Stimulated activated naive CD8-positive, alpha-beta T cell treated with anti-CD3 and anti-CD28 coated beads, Interleukin-15, Interleukin-2, amounts not matched to agents 100 ng/mL and 50 ng/mL, for 24 hours (primary cell): ENCODE data around the gene ADH1B.
"Not testable (repeated sequence)": the region's sequence is repeated elsewhere in the genome, so short reads cannot be mapped to it uniquely, and the experiment has no call there.

Source experiments
- H3K27ac Mint-ChIP-seq: one replicate; pipeline ENCODE4 v1.8.0; 2021; ENCODE audit warnings: mild to moderate bottlenecking, mixed read lengths
- H3K27me3 Mint-ChIP-seq: one replicate; pipeline ENCODE4 v1.8.0; 2021; ENCODE audit warnings: mixed read lengths
- H3K36me3 Mint-ChIP-seq: one replicate; pipeline ENCODE4 v1.8.0; 2021; ENCODE audit warnings: low read depth, mixed read lengths
- H3K4me1 Mint-ChIP-seq: one replicate; pipeline ENCODE4 v1.8.0; 2021; ENCODE audit warnings: low read depth, mixed read lengths
- H3K4me3 Mint-ChIP-seq: one replicate; pipeline ENCODE4 v1.8.0; 2021; ENCODE audit warnings: mild to moderate bottlenecking, mixed read lengths
- H3K9me3 Mint-ChIP-seq: one replicate; pipeline ENCODE4 v1.8.0; 2021; ENCODE audit warnings: mixed read lengths

The ADH1B gene

DNA sequence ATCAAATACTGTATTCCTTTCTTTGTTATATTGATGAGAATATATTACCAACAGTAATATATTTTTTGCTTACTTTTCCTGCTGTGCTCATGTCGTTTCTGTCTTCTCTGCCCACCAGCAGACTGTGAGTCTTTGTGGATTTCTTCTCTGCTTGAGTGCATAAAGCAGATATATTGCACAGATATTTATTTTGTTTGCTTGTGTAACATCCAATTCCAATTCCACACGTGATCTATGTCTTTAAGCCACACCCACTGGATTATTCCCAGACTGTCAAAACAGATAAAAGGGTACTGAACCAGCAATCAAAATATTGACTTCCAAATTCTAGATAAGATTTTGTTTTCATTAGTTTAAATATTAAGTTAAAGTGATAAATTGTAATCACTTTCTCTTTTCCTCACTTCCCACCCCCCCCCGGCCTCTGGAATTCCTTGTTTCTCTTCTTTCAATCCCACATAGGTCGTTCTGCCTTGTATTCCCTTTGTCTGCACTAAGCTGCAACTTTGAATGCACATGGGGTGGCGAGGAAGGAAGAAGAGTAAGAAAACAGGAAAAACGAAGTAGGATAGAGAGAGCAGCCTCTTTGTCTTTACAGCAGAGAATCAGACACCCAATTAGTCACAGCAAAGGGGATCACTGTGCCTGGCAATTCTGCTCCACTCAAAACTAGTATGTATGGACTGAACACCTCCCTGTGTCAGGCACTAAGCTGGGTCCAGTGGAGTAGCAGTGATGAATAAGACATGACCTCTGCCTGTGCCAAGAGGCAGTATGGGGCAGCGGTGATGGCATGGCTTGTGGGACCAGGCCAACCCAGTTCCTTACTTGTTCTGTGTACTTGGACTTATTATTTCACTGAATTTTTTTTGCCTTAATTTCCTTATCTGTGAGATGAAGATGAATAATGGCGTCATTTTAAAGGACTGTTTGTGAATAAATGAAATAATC lies at the start of gene ADH1B:
Gene ADH1B (minus strand): TSS at position 161 of the 951 bp plus-strand sequence. CDS start 70 bp downstream, at position 91.
- no peaks in the 10 kb centered on the region for H3K36me3 Mint-ChIP-seq
- H3K4me1 Mint-ChIP-seq, result no peaks in the 10 kb centered on the region
- no peak within 1 kb of the TSS for H3K27ac Mint-ChIP-seq
- no peak within 1 kb of the TSS for H3K4me3 Mint-ChIP-seq
- H3K27me3 Mint-ChIP-seq, result peaks cover 8% of the 10 kb centered on the region
- H3K9me3 Mint-ChIP-seq, result no peaks in the 10 kb centered on the region

DNA sequence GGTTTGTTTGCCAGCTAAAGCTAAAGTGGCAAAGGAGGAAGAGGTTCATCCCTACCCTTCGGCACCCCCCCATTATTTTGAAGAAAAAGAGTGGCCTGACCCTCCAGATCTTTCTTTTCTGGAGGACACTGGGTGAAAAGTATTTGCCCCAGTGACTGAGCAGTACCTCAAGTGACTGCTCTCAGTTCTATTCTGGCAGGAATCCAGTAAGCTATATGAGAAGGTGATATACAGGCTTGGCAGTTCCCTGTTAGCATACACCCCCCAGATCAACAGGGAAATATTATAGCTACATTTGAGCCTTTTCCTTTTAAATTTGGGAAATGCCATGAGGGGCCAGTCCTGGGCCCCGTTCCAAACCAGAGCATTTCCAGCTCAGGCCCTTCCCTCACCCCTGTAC lies 46.6 kb upstream of the ADH1B start:
- not testable (repeated sequence) for H3K9me3 Mint-ChIP-seq, H3K27ac Mint-ChIP-seq, H3K4me1 Mint-ChIP-seq, H3K36me3 Mint-ChIP-seq, H3K4me3 Mint-ChIP-seq
- H3K27me3 Mint-ChIP-seq, result peaks cover 14% of the 10 kb centered on the region

DNA sequence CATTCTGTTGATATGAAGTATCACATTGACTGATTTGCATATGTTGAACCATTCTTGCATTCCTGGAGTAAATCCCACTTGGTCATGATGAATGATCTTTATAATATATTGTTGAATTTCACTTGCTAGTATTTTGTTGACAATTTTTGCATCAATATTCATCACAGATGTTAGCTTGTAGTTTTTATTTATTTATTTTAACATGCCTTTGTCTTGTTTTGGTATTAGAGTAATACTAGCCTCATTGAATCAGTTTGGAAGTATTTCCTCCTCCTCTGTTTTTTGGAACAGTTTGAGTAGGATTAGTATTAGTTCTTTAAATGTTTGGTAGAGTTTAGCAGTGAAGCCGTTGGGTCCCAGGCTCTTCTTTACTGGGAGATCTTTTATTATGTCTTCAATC lies 45.3 kb upstream of the ADH1B start:
- peaks cover 3% of the 10 kb centered on the region for H3K9me3 Mint-ChIP-seq
- no peaks in the 10 kb centered on the region for H3K4me1 Mint-ChIP-seq
- H3K36me3 Mint-ChIP-seq, result no peaks in the 10 kb centered on the region
- H3K27ac Mint-ChIP-seq, result no peak overlapping the region
- H3K27me3 Mint-ChIP-seq, result peaks cover 14% of the 10 kb centered on the region
- no peak overlapping the region for H3K4me3 Mint-ChIP-seq

DNA sequence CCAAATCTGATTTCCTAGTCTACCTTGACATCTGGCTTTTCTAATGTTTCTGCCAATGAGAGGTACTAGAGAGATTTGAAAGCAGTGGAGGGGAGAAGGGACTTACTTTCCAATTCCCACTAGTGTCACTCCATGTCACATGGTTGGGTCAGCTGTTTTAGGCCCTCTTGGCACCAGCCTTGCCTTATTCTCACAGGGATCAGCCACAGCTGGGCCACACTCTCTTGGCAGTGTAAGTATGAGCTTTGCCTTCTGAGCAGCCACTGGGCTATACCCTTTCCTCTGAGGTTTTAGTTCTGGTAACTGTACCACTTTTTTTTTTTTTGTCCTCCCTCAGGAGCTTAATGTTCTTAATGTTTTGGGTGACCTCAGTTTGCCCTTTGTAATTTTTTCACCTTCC lies 41.6 kb upstream of the ADH1B start:
- Mint-ChIP-seq H3K4me3 (no peak overlapping the region), H3K27me3 (peaks cover 5% of the 10 kb centered on the region)

DNA sequence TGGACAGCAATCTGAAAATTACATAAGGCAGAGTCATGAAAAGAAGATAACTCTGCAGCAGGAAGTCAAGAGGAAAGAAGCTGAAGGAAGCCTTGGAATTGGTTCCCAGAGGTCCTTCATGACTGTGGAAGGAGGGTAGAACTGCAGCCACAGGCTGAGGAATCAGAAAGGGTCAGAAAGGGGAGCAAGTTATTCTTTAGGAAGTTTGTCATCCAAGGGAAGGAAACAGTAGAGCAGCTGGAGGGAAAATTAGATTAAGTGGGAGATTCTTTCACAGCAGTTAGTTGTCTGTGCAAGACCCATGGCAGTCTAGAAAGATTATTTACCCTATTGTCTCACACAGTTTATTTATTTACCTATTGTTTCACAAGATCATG lies 40.7 kb upstream of the ADH1B start:
- peaks cover 3% of the 10 kb centered on the region for H3K9me3 Mint-ChIP-seq
- no peaks in the 10 kb centered on the region for H3K36me3 Mint-ChIP-seq
- peaks cover 5% of the 10 kb centered on the region for H3K4me1 Mint-ChIP-seq
- H3K27me3 Mint-ChIP-seq, result peaks cover 4% of the 10 kb centered on the region
- no peak overlapping the region for H3K27ac Mint-ChIP-seq
- H3K4me3 Mint-ChIP-seq, result no peak overlapping the region

More for the DNA sequence above, 41.6 kb upstream of the ADH1B start:
- peaks cover 1% of the 10 kb centered on the region for H3K4me1 Mint-ChIP-seq
- no peaks in the 10 kb centered on the region for H3K36me3 Mint-ChIP-seq
- H3K27ac Mint-ChIP-seq, result no peak overlapping the region
- H3K9me3 Mint-ChIP-seq, result peaks cover 3% of the 10 kb centered on the region

DNA sequence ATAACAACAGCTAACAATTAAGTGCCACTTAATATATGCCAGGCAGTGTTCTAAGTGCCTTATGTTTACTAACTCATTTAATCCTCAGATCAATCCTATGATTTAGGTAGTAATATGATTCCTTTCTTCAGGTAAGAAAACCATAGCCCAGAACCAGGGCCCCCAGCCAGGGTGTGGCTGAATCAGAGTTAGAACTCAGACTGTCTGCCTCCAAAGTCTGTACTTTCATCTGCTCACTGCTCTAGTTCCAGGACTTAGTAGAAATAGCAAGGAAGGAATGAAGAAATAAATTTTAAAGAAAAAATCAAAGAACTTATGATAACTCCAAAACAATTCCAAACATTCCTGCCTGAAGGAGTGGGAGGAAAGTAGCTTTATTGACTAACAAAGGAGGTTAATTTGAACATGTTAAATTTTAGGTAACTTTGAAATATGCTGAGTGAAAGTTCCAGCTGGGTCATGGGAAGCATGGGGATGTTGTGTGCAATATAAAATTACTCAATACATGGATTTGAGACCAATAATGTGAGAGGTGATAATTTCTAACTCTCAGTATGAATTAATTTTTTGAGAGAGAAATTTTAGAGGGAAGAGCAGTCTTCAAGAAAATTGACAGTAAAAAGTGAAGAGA lies 40.2 kb upstream of the ADH1B start:
- Mint-ChIP-seq H3K9me3 (peaks cover 7% of the 10 kb centered on the region), H3K36me3 (no peaks in the 10 kb centered on the region), H3K4me3 (no peak overlapping the region), H3K4me1 (peaks cover 8% of the 10 kb centered on the region), H3K27me3 (peaks cover 6% of the 10 kb centered on the region), H3K27ac (no peak overlapping the region)

DNA sequence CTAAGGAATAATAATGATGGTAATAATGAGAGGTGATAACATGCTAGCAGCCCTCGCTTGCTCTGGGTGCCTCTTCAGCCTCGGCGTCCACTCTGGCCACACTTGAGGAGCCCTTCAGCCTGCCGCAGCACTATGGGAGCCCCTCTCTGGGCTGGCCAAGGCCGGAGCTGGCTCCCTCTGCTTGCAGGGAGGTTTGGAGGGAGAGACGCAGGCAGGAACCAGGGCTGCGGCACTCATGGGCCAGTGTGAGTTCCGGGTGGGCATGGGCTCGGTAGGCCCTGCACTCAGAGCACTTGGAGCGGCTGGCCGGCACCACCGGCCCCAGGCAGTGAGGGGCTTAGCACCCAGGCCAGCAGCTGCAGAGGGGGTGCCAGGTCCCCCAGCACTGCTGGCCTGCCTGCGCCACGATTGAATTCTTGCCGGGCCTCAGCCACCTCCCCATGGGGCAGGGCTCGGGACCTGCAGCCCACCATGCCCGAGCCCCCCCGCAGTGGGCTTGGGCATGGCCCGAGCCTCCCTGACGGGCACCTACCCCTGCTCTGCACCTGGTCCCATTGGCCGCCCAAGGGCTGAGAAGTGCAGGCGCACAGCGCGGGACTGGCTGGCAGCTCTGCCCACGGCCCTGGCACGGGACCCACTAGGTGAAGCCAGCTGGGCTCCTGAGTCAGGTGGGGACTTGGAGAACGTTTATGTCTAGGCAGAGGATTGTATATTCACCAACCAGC lies 38.4 kb upstream of the ADH1B start:
- no peak overlapping the region for H3K27ac Mint-ChIP-seq
- peaks cover 8% of the 10 kb centered on the region for H3K9me3 Mint-ChIP-seq
- no peaks in the 10 kb centered on the region for H3K36me3 Mint-ChIP-seq
- H3K4me3 Mint-ChIP-seq, result no peak overlapping the region
- peaks cover 13% of the 10 kb centered on the region for H3K4me1 Mint-ChIP-seq
- peaks cover 7% of the 10 kb centered on the region for H3K27me3 Mint-ChIP-seq

DNA sequence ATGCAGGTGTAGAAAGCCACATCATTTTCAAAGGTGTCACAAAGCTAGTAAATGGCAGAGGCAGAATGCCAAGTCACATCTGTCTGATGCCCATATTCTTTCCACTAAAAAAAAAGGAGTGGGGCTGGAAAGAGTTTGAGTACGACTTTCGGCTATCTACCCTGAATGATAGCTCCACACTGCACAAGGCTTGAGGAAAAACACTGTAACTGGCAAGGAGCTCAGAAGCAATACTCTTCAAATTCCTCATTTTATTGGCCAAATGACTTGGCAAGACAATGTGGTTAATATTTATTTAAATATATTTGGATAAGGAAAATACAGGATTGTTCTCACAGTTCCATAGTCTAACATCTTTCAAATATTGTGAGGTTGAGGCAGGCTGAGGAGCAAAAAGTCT lies 36.7 kb upstream of the ADH1B start:
- Mint-ChIP-seq H3K9me3 (peaks cover 14% of the 10 kb centered on the region), H3K27me3 (peaks cover 13% of the 10 kb centered on the region), H3K36me3 (no peaks in the 10 kb centered on the region), H3K4me3 (no peak overlapping the region), H3K27ac (no peak overlapping the region), H3K4me1 (peaks cover 13% of the 10 kb centered on the region)

DNA sequence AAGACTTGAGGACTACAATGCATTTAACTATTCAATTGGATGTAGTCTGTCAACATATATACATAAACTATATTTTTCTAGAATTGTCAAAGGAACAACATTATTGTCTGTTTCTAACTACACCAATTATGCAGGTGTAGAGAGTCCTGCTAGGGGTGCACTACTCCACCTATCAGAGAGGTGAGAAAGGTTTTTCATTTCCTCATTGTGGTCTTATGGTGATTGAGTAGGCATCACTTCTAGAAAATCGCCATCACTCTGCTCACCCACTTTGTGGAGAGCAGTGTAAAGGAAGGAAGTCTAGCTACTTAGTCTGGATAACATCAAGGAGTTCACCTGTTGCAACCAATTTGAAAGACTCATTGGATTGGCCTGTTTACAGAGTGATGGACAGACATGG lies 35.8 kb upstream of the ADH1B start:
- Mint-ChIP-seq H3K9me3 (peaks cover 14% of the 10 kb centered on the region), H3K36me3 (no peaks in the 10 kb centered on the region), H3K4me1 (peaks cover 13% of the 10 kb centered on the region), H3K27ac (no peak overlapping the region), H3K27me3 (peaks cover 13% of the 10 kb centered on the region), H3K4me3 (no peak overlapping the region)

DNA sequence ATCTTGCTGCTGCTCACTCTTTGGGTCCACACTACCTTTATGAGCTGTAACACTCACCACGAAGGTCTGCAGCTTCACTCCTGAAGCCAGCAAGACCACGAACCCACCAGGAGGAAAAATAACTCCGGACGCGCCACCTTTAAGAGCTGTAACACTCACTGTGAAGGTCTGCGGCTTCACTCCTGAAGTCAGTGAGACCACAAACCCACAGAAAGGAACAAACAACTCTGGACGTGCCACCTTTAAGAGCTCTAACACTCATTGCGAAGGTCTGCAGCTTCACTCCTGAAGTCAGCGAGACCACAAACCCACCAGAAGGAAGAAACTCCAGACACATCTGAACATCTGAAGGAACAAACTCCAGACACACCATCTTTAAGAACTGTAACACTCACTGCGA lies 34.9 kb upstream of the ADH1B start:
- not testable (repeated sequence) for H3K27ac Mint-ChIP-seq, H3K36me3 Mint-ChIP-seq, H3K4me3 Mint-ChIP-seq
- peaks cover 14% of the 10 kb centered on the region for H3K9me3 Mint-ChIP-seq
- peaks cover 13% of the 10 kb centered on the region for H3K27me3 Mint-ChIP-seq
- H3K4me1 Mint-ChIP-seq, result peaks cover 13% of the 10 kb centered on the region

DNA sequence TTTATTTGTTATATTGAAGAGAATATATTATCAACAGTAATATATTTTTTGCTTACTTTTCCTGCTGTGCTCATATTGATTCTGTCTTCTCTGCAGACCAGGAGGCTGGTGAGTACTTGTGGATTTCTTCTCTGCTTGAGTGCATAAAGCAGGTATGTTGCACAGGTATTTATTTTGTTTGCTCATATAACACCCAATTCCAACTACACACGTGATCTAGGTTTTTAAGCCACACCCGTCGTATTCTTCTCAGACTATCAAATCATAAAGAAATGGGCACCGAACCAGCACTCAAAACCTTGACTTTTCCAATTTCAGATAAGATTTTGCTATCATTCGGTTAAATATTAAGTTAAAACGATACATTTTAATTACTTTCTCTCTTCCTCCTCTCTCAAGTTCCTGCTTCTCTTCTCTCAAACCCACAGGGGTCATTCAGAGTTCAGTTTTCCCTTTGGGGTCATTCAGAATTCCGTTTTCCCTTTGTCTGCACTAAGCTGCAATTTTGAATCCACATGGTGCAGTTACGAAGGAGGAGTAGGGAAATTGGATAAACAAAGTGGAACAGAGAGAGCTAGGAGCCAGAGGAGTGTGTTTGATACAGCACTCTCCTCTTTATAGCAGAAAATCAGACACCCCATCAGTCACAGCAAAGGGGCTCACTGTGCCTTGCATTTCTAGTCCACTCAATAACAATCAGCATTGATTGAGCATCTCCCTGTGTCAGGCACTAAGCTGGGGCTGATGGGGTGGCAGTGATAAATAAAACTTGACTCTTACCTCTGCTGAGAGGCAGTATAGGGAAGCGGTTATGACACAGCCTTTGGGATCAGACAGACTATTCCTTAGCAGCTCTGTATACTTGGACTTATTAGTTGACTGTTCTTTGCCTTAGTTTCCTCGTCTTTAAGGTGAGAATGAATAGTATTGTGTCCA lies 31.7 kb upstream of the ADH1B start, which contains the start of gene ADH1C:
Gene ADH1C (minus strand): TSS at position 145 of the 936 bp plus-strand sequence. CDS start 71 bp downstream, at position 74.
- H3K27me3 Mint-ChIP-seq, result peaks cover 17% of the 10 kb centered on the region
- peaks cover 13% of the 10 kb centered on the region for H3K4me1 Mint-ChIP-seq
- H3K9me3 Mint-ChIP-seq, result peaks cover 14% of the 10 kb centered on the region
- no peak within 1 kb of the TSS for H3K4me3 Mint-ChIP-seq
- H3K27ac Mint-ChIP-seq, result no peak within 1 kb of the TSS
- H3K36me3 Mint-ChIP-seq, result no peaks in the 10 kb centered on the region

DNA sequence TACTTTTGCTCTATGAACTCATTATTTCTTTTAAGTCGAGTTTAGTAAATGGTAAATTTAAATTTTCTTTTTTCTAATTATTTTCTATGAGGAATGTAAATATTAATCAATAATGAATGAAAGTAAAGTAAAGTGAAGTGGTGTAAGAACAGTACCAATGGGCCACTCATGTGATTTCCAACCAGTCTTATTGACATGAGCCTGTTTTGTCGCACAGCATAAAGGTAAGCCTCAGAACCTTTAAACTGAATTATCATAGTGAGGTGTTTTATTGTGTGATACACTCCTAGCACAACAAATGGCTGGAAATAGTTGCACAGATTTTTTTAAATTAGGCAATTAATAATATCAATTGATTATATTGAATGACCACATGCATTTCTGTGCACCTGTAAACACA lies 30.3 kb upstream of the ADH1B start:
- Mint-ChIP-seq H3K9me3 (peaks cover 10% of the 10 kb centered on the region), H3K4me3 (no peak overlapping the region), H3K36me3 (no peaks in the 10 kb centered on the region), H3K4me1 (peaks cover 6% of the 10 kb centered on the region), H3K27ac (no peak overlapping the region), H3K27me3 (peaks cover 12% of the 10 kb centered on the region)

DNA sequence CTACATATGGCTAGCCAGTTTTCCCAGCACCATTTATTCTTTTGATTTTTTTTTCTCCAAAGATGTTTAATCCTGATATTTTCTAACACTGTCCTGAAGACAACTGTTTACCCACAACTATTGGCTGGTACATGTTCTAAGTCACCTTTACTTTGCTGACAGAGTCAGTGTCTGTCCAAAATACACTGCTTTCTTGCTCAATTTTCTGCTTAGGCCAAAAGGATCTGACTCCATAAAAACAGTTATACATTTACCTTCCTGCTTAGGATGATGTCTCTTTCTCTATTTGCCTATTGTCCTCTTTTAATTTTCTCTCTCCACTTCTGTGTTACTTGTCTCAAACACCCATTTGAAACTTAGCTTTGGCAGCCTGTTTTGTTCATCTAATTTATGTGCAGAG lies 28.1 kb upstream of the ADH1B start:
- no peak overlapping the region for H3K27ac Mint-ChIP-seq
- H3K36me3 Mint-ChIP-seq, result no peaks in the 10 kb centered on the region
- H3K4me1 Mint-ChIP-seq, result no peaks in the 10 kb centered on the region
- peaks cover 8% of the 10 kb centered on the region for H3K27me3 Mint-ChIP-seq
- peaks cover 4% of the 10 kb centered on the region for H3K9me3 Mint-ChIP-seq
- no peak overlapping the region for H3K4me3 Mint-ChIP-seq

DNA sequence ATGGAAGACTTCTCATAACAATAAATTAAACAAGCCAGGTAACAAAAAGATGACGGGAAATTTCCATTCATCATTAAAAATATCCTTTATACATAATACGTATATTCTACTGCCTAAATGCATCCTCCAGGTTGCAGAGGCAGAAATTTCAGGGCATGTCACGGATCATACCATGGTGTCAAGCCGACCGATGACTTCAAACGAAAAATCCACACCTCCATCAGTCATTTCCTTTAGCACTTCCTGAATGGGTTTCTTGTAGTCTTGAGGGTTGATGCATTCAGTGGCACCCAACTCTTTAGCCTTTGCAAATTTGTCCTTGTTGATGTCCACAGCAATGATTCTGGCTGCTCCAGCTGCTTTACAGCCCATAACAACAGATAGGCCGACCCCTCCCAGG lies 21.4 kb upstream of the ADH1B start:
- H3K27me3 Mint-ChIP-seq, result peaks cover 13% of the 10 kb centered on the region
- H3K36me3 Mint-ChIP-seq, H3K4me3 Mint-ChIP-seq, H3K27ac Mint-ChIP-seq, H3K4me1 Mint-ChIP-seq, H3K9me3 Mint-ChIP-seq: not testable (repeated sequence)
